Endothelial cell (in vitro differentiated cells): ENCODE measurements around the gene TRO. TPM values are rescaled to one million over a fixed set of nuclear protein-coding genes. Genes with fewer than 3 reads are reported as not detected.

ENCODE experiments used
- DNase-seq: peaks from one replicate; pipeline ENCODE4 v3.0.0; 2021; ENCODE audit warnings: low spot score
- H3K27ac Mint-ChIP-seq: one replicate; pipeline ENCODE4 v1.8.0; 2021; ENCODE audit warnings: mixed read lengths, inconsistent platforms; ENCODE audit not compliant: unreplicated experiment
- H3K27me3 Mint-ChIP-seq: one replicate; pipeline ENCODE4 v1.8.0; 2021; ENCODE audit warnings: mild to moderate bottlenecking, moderate library complexity, mixed read lengths, inconsistent platforms; ENCODE audit not compliant: unreplicated experiment
- H3K36me3 Mint-ChIP-seq: one replicate; pipeline ENCODE4 v1.8.0; 2021; ENCODE audit warnings: mild to moderate bottlenecking, low read depth, mixed read lengths, inconsistent platforms; ENCODE audit not compliant: unreplicated experiment
- H3K4me1 Mint-ChIP-seq: one replicate; pipeline ENCODE4 v1.8.0; 2021; ENCODE audit warnings: mild to moderate bottlenecking, mixed read lengths, inconsistent platforms; ENCODE audit not compliant: unreplicated experiment
- H3K4me3 Mint-ChIP-seq: one replicate; pipeline ENCODE4 v1.8.0; 2021; ENCODE audit warnings: mild to moderate bottlenecking, mixed read lengths, inconsistent platforms; ENCODE audit not compliant: unreplicated experiment
- H3K9me3 Mint-ChIP-seq: one replicate; pipeline ENCODE4 v1.8.0; 2021; ENCODE audit warnings: mixed read lengths, inconsistent platforms; ENCODE audit not compliant: unreplicated experiment
- CTCF ChIP-seq: fragments of 200-600 bp; sonication (generic); IDR thresholded peaks from one replicate; pipeline ENCODE4 v1.5.0; 2021; ENCODE audit warnings: antibody characterized with exemption; ENCODE audit not compliant: unreplicated experiment
- long read RNA-seq: library from polyadenylated mRNA; unstranded; transcript quantifications from one replicate; pipeline ENCODE4 v2.0.0, GENCODE V29; 2020; ENCODE audit not compliant: unreplicated experiment
- total RNA-seq: library from RNA; stranded (reverse); fragmentation: NEBNext Ultra II Directional; extraction: Animal tissue kit (Norgen Biotek cat#: 25700); gene quantifications from one replicate; pipeline ENCODE4 v1.2.1, GENCODE V29; 2021; ENCODE audit not compliant: unreplicated experiment

TRO gene, protein sequence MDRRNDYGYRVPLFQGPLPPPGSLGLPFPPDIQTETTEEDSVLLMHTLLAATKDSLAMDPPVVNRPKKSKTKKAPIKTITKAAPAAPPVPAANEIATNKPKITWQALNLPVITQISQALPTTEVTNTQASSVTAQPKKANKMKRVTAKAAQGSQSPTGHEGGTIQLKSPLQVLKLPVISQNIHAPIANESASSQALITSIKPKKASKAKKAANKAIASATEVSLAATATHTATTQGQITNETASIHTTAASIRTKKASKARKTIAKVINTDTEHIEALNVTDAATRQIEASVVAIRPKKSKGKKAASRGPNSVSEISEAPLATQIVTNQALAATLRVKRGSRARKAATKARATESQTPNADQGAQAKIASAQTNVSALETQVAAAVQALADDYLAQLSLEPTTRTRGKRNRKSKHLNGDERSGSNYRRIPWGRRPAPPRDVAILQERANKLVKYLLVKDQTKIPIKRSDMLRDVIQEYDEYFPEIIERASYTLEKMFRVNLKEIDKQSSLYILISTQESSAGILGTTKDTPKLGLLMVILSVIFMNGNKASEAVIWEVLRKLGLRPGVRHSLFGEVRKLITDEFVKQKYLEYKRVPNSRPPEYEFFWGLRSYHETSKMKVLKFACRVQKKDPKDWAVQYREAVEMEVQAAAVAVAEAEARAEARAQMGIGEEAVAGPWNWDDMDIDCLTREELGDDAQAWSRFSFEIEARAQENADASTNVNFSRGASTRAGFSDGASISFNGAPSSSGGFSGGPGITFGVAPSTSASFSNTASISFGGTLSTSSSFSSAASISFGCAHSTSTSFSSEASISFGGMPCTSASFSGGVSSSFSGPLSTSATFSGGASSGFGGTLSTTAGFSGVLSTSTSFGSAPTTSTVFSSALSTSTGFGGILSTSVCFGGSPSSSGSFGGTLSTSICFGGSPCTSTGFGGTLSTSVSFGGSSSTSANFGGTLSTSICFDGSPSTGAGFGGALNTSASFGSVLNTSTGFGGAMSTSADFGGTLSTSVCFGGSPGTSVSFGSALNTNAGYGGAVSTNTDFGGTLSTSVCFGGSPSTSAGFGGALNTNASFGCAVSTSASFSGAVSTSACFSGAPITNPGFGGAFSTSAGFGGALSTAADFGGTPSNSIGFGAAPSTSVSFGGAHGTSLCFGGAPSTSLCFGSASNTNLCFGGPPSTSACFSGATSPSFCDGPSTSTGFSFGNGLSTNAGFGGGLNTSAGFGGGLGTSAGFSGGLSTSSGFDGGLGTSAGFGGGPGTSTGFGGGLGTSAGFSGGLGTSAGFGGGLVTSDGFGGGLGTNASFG (N-terminal part only)
- 184 TPM for total RNA-seq
- long read RNA-seq, partial matches to known transcripts: 3 of 9 reads
- long read RNA-seq, other reads (novel, unspliced or antisense): 6 of 9 reads

DNA sequence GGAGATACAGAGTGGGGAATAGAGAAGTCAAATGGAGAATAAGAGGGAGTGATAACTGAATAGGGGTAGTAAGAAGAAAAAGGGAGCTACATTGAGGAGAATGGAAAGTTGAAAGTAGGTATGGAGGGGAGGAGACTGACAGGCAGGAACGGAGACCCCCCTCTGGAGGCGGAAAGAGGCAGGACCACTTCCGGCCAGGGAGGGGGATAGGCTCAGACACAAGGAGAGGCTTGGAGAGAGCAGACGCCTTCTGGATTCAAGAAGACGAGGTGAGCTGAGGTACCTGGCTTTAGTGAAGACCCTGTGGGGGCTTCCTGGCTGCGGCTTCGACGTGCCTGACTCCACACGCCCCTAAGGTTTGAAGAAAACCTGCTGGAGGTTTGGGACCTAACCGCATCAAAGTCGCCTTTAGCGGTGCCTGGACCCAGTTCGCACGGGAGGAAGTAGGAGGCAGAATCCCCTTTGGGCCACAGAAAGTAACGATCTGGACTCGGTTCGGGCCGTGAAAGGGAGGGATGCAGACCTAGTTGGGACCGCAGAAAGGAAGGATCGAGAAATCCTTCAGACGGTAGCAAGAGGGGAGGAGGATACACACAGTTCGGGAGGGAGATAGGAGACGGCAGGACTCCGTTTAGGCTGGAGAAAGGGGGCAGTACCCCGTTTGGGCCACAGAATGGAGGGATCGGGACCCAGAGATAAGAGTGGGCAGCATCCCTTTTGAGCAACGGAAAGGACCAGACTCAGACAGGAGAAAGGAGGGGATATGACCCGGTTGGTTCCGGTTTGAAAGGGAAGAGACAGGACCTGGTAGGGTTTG, at the start of gene TRO:
TRO (plus strand) TSS at position 215 of the 817 bp plus-strand sequence. CDS start 1,423 bp downstream, outside the sequence.
- Mint-ChIP-seq H3K27ac (peak within 1 kb of the TSS; percentile 89), H3K27me3 (peaks cover 1% of the 10 kb centered on the region), H3K4me1 (peaks cover 12% of the 10 kb centered on the region), H3K36me3 (peaks cover 15% of the 10 kb centered on the region), H3K9me3 (no peaks in the 10 kb centered on the region), H3K4me3 (peak within 1 kb of the TSS; percentile 97)
- peak; percentile 33 for DNase-seq
- peak; percentile 16 for TF ChIP-seq CTCF

DNA sequence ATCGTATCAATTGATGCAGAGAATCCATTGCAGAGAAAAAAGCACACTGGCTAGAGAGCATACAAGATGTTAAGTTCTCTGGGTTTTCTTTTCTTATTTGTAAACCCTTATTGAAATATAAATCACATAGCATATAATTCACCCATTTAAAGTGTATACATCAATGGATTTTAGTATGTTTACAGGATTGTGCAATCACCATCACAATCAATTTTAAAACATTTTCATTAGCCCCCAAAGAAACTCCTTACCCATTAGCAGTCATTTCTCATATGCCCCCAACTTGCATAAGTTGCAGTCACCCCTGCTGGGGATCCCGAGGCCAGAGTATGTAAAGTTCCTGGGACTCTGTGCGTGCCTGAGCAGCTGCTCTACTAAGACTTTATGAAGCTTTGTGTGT, 34.9 kb upstream of the TRO start:
- Mint-ChIP-seq H3K9me3 (no peaks in the 10 kb centered on the region), H3K27ac (no peak overlapping the region), H3K4me1 (no peaks in the 10 kb centered on the region), H3K27me3 (peaks cover 1% of the 10 kb centered on the region), H3K36me3 (no peaks in the 10 kb centered on the region), H3K4me3 (no peak overlapping the region)
- DNase-seq: no peak
- TF ChIP-seq CTCF: no peak

DNA sequence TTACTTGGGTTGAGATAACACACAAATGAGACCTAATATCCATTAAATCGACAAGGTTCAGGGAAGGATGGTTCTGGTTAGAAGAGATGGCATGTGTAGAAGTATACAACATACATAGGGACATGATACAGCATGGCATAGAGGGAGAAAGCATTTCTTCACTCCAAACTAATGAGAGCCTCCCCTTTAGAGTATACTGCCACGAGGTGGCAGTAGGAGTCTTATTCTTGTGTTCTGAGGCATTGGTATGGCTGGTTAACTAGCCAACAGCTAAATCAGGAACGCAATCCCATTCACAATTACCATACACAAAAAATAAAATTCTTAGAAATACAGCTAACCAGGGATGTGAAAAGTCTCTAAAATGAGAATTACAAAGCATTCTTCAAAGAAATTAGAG, 29.1 kb upstream of the TRO start:
- no peak for TF ChIP-seq CTCF
- Mint-ChIP-seq H3K4me3 (no peak overlapping the region), H3K9me3 (no peaks in the 10 kb centered on the region), H3K36me3 (no peaks in the 10 kb centered on the region), H3K27ac (no peak overlapping the region), H3K4me1 (no peaks in the 10 kb centered on the region), H3K27me3 (peaks cover 1% of the 10 kb centered on the region)
- DNase-seq: peak; percentile 23

GRCh38 chrX:54894159-54894558, 26.5 kb upstream of the TRO start:
- DNase-seq: no peak
- peaks cover 1% of the 10 kb centered on the region for H3K27me3 Mint-ChIP-seq
- no peak for TF ChIP-seq CTCF
- no peaks in the 10 kb centered on the region for H3K4me1 Mint-ChIP-seq
- H3K4me3 Mint-ChIP-seq: no peak overlapping the region
- H3K9me3 Mint-ChIP-seq: no peaks in the 10 kb centered on the region
- H3K27ac Mint-ChIP-seq: no peak overlapping the region
- no peaks in the 10 kb centered on the region for H3K36me3 Mint-ChIP-seq
